Activated CD8-positive, alpha-beta memory T cell treated with anti-CD3 and anti-CD28 coated beads for 48 hours (primary cell): ENCODE data around the gene KDM7A.
"Not testable (repeated sequence)": the region's sequence is repeated elsewhere in the genome, so short reads cannot be mapped to it uniquely, and the experiment has no call there.

Experiments used
- DNase-seq, 3 experiments: peaks; one replicate each; pipeline ENCODE4 v3.0.0-alpha.2; 2020; ENCODE audit warnings: low read depth in 2 of 3, low spot score in 2 of 3

Gene KDM7A

DNA sequence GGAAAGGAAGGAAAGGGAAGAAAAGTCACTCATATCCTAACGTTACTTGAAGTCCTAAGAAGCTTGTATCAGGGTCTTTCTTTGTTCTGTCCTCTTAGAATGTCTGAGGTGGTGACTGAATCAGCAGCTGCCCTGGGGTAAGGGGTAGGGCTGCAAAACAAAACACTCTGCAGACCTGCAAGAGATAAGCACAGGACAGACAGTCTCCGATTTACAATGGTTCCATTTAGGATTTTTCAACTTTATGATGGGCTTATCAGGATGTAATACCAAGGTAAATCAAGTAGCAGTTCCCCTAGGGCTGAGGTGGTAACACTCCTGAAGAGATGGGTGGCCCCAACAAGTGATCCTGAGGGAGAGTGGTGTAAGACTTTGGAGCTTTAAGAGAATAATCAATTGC lies 16.5 kb downstream of the KDM7A start:
- DNase-seq, result no peak

DNA sequence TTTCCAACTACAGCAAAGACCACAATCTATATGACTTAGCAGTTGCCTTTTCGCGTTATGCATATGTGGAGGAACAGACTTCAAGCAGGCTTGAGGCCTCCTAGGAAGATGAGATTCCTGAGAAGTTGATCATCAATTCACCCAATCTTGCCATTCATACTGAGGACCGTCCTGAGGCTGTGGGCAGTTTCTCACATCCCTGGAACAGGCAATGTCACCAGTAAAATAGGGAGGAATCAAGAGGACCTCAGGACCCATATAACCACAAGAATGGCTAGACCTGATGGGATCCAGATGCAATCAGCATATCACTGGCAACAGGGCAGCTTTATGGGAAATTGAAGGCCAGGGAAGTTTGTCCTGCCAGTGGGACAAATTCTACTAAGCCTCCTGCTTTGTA lies 17.3 kb downstream of the KDM7A start:
- DNase-seq, result no peak

DNA sequence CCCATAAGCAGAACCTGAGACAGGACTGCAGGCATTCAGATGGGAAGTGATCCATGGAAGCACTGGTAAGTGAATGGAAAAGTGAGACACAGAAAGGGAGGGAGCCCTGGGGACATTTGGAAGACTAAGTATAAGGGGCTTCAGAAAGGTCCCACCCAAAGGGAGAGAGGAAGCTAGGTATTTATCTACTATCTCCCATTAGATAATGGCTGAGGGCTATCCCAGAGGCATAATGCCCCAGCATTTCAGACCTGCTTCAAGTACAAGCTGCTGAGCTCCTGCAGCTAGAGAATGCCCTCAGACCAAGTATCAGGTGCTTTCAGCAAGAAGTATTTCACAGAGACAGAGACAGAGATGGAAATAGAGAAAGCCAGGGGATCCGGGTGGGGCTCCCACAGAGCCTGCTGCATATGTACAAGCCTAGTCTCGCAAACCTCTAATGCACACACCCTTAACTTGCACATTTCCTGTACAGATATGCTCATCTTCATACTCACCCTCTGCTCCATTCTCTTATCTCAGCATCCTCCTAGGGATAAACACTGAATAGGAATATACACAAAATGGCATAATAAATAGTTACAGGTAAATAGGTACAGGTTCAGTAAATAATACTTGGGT lies 20.2 kb downstream of the KDM7A start:
- no peak for DNase-seq

DNA sequence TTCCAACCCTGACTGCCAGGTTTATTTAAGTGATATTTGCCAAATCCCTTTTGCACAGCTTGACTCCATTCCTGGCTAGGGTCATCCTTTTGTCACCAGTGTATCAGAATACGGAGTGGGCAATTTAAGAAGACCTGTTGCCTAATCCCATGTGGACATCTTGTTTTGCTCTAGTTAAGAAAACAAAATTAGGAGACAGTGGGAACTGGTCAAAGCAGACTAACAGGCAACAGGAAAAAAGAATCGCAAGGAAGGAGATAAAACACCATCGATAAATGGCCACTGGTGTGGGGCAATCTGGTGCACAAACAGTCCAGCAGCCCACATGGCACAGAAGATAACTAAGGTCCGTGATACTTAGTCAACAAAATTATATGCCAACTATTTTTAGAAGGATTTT lies 21.4 kb downstream of the KDM7A start:
- DNase-seq, result no peak

DNA sequence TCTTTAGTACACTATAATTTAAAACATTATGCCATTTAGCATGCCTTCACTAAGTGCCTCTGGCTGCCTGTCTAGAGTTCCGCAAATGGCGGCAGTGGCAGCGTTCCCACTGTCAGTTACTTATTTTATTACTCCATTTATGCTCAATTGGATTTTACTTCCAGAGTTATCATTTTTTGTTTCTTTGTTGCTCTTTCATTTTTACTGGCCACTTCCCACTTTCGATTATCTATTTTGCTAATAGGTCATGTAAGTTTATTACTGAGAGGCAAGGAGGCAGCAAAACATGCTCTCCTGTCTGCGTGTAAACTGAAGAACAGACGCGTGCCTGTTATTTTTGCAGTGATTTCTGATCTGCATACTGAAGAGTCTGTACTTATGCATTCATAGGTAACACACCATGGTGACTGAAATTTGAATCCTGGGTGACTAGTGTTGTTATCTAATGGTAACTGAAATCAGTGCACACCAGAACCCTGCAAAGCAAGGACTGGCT lies 23.1 kb downstream of the KDM7A start:
- DNase-seq, result no peak

DNA sequence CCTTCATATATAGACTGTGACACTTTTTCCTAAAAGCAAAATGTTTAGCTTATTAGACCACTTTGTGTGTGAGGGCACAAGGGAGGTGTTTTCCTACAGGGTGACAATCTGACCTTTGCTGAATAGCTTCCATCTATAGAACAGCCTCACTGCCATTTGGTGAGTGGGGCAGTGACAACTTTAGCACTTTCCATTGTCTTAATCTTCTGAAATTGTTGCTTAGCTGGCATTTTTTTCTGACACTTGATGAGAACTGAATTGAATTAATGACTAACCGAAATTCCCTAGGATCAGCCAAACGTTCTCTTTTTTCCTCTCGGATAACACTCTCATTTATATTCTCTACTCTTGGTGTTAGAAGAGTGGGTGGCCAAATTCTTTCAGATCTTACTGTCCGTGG lies 30.2 kb downstream of the KDM7A start:
- DNase-seq, result no peak

DNA sequence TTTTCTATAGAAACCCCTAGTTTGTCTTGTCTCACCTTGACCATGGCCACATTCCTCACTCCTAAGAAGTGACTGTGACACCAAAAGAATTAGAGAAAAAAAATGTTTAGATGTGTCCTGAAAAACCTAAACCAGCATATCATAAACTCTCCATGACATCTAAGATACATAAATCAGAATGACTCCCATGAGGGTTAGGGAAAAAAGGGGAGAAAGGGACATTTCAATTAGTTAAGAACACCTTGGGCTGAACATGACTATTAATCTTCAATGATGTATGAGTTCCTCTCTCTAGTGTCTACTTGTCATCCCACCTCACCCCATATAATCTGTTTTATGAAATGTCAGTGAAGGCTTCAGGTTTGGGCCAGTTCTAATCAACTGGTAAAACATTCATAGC lies 31.1 kb downstream of the KDM7A start:
- no peak for DNase-seq

DNA sequence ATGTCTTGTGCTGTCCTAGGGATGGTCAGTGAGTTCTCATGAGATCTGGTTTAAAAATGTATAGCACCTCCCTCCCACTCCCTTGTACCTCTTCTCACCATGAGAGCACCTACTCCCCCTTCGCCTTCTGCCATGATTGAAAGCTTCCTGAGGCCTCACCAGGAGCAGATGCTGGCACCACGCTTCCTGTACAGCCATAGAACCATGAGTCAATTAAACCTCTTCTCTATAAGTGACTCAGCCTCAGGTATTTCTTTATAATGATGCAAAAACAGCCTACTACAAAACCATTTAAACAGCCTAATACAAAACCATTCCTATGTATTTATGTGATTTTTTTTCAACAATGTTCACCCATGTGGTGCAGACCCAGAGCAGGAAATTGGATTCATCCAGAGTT lies 32.0 kb downstream of the KDM7A start:
- no peak for DNase-seq

DNA sequence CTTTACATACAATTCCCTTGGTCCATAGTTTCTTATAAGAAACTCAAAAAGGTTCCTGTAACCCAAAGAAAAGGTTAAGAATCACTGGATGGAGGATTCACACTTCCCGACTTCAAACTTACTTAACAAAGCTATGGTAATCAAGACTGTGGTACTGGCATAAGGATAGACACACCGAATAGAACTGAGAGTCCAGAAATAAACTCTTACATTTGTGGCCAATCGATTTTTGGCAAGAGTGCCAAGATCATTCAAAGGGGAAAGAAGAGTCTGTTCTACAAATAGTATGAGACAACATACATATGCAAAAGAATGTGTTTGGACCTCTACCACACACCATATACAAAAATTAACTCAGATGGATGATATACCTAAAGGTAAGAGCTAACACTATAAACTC lies 32.8 kb downstream of the KDM7A start:
- no peak for DNase-seq

DNA sequence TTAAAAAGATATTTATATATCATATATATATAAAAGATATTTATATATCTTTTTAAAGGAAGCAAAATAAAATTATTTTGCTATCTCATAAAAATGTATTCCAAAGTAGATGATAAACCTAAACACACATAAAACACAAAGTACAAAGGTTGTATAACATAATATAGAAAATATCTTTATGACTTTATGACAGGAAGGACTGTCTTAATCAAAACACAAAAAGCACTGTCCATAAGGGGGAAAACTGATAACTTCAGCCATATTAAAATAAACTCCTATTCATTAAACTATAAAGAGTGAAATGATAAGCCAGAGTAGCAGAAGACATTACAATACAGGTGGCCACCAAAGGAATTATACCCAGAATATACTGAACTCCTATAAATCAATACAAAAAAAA lies 34.8 kb downstream of the KDM7A start:
- DNase-seq, result no peak

DNA sequence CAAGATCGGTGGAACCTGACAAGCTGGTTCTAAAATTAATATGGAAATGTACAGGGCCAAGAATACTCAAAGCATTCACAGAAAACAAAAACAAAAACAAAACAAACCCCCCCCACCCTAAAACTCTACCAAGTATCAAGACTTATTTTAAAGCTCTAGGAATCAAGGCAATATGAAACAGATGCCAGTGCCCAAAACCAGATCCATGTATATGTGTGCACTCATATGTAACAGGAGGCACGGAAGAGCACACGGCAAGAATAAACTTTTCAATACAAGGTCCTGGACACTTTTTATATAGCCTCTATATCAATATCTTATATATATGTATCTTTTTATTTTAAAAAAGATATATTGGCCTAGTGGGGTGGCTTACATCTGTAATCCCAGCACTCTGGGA lies 35.5 kb downstream of the KDM7A start:
- no peak for DNase-seq

DNA sequence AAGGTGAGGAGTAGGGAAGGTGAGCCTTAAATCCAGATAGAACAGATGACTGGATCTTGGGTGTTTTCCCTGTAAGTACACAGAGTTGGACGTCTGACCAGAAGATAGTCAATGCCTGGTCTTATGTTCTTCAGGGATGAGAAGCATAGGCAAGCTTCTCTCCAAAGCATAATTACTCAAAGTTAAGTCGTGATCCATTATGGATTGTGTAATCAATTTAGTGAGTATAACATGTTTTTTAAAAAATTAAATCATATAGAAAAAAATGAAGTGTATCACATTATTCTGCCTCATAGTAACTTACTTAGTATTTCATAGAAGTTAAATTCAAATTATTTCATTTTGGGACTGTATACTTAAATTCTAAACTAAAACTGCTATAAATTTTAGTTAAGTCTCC lies 39.7 kb downstream of the KDM7A start:
- DNase-seq, result no peak

DNA sequence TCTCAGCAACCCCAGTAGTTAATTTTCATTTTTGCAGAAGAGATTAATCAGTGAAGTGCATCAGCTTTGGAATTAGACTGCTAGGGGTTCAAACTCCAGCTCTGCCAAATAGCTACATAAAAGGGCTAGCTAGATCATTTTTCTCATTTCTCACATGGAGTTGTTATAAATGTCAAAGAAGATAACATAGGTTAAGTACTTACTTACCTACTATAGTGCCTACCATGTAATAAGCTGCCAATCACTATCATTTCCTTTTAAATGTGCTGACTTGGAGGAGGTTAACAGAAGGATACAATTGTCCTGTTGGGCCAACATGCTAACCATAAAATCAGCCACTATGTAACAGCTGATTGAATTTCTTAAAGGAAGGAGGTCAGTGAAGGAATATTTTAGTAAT lies 40.7 kb downstream of the KDM7A start:
- no peak for DNase-seq

DNA sequence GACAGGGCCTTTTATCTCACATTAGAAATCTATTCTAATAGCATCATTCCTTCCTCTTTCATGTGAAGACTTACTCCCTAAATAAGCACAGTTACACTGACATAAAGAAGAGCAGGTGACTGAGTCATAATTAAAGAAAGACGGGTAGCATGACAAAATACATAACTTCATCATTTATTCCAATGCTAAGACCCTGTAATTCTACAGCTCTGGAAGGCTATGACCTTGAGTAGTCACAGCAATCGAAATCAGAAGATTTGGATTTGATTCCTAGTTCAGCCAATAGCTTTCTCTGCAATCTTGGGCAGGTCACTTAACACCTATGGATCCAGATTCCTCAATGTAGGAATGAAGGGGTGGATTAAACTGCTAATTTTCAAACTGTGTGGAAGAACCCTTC lies 42.7 kb downstream of the KDM7A start:
- no peak for DNase-seq

DNA sequence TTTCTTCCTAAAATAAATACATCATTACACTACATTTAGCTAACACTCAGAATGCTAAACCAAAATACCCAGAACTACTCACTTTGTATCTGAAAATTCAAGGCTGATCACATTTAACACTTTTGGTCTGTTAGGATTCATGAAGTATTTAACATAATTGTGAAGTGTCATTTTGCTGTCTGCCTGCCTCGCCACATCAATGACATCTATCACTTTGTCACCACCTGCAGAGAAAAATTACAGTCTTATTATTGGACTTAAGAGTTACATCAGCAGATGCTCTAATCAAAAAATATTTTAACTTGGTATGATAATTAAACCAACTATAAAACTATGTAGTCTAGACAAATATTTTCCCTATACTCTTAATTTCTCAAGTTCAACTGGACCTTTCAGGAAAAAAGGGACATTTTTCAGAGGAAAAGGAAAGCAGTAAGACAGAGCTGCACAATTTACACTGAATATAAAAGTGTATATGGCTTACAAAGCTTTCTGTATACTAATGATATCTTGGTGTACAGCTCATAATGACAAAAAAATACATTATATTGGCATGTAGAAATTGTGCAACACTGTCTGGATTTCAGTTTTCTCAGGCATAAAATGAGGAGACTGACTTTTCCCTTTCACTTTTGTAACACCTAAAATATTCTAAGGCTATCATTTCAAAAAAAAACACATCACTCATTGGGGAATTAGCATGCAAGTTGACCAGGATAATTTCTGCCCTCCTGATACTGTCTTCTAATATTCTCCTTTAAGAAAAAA lies 49.2 kb downstream of the KDM7A start:
- no peak for DNase-seq

DNA sequence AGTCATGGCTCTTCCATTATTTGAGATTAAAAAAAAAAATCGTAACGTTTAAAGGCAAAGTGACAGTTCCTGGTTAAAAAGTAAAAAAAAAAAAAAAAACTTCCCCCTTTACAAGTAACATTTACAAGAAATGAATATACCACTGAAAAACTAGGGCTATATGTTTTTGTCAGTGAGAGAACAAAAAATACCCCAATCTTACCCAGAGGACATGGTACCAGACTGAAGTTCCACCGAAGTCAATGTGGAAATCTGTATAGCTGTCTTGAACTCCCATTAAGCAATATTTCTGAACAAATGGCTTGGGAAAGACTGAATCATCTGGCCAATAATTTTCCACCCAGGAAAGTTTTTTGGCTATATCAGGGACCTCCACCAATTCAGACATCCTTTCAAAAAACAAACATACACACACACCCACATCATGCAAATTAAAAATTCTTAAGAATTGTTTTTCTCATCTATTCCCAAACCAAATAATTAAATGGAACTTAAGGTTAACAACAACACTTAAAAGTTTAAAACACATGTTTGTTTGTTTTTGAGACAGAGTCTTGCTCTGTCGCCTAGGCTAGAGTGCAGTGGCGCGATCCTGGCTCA lies 50.2 kb downstream of the KDM7A start:
- no peak for DNase-seq

DNA sequence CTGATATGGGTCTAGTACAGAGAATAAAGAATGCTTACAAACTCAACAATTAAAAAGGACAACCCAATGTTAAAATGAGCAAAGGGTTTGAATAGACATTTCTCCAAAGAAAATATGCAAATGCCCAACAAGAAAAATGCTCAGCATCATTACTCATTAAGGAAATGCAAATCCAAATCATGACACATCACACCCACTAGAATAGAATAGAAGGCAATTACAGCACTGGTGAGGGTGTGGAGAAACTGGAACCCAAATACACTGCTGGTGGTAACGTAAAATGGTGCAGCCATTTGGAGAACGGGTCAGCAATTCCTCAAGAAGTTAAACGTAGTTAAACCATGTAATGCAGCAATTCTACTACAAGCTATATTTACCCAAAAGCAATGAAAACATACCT lies 53.8 kb downstream of the KDM7A start:
- no peak for DNase-seq

DNA sequence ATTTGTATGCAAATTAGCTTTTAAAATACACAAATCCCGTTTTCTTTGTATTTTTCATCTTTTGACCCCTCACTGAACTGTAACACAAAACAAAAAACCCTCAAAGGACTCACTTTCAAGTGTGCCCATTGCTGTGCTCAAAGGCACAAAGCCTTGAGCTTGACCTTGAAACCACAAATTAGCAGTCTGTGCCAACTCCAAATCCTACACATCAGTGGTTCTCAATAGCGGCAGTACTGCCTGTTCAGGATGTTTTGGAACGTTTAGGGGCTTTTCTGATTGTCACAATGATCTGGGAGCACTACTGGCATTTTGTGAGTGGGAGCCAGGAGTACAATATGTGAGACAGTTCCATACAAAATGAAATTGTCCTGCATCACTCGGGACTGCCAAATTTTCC lies 55.5 kb downstream of the KDM7A start:
- DNase-seq, result no peak

DNA sequence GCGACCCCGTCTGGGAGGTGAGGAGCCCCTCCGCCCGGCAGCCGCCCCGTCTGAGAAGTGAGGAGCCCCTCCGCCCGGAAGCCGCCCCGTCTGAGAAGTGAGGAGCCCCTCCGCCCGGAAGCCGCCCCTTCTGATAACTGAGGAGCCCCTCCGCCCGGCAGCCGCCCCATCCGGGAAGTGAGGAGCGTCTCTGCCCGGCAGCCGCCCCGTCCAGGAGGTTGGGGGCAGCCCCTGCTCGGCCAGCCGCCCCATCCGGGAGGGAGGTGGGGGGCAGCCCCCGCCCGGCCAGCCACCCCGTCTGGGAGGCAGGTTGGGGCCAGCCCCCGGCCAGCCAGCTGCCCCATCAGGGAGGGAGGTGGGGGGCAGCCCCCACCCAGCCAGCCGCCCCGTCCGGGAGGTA lies 62.0 kb downstream of the KDM7A start:
- DNase-seq, result not testable (repeated sequence)

DNA sequence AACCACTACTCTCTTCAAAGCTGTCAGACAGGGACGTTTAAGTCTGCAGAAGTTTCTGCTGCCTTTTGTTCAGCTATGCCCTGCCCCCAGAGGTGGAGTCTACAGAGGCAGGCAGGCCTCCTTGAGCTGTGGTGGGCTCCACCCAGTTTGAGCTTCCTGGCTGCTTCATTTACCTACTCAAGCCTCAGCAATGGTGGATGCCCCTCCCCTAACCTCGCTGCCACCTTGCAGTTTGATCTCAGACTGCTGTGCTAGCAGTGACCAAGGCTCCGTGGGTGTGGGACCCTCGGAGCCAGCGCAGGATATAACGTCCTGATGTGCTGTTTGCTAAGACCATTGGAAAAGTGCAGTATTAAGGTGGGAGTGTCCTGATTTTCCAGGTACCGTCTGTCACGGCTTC lies 68.0 kb downstream of the KDM7A start:
- not testable (repeated sequence) for DNase-seq

DNA sequence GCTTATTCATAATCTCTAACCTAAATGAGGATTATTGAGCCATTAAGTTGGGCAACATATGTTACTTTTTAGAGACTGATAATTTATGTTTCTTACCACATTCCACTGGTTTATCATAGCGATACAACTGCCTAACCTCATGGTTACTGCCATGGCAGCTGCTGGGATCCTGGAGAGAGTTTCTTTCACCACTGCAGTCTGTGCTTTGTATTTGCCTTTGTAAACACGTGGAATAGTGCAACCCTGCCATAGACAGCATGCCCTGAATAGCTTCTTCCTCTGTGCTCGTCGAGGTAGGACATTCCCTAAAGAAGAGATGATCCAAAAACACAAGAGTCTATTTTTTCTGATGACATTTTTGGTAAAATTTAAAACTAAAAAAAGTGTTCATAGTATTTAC lies 80.3 kb downstream of the KDM7A start:
- no peak for DNase-seq

DNA sequence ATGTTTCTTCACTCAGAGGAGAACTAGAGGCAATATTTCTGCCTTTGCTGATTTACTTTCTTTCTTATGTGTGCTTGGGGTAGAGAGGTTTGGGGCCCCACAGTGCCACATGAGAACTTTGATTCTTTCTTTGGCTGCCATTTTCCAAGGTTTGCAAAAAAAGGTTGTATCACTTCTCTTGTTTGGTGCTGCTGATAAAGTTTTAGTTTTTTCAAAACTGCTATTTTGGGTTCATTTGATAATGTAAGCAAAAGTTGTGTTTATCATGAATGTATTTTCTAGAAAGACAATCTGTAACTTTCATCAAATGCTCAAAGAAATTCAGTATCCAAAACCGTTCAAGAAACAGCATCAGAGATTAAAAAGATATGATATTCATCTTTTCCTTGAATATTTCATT lies 83.4 kb downstream of the KDM7A start:
- no peak for DNase-seq

DNA sequence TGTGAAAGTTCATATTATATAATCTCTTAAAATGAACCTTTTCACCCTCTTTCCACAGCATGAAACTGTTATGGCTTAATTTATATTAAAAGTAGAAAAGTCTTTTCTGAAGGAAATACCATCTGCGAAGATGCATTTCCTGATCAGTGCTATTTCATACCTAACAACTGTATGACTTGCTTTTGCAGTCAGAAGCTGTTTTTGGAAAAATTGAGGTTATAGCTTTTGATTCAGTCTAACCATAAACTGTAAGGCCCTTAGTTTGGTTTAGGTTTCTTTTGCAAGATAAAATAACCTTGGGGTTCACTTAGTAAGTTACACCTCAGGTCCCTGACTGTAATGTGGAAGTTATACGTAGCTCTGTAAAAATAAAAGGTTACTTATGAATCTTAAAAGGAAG lies 91.3 kb downstream of the KDM7A start:
- DNase-seq, result no peak
